ENCODE data around the gene ELL2. TPM values are rescaled to one million over a fixed set of nuclear protein-coding genes. Genes with fewer than 3 reads are reported as not detected.
"Not testable (repeated sequence)": the region's sequence is repeated elsewhere in the genome, so short reads cannot be mapped to it uniquely, and the experiment has no call there.

The ELL2 gene
- total RNA-seq, 2 donors from 2014 or later: 39.1 to 77.7 TPM

DNA sequence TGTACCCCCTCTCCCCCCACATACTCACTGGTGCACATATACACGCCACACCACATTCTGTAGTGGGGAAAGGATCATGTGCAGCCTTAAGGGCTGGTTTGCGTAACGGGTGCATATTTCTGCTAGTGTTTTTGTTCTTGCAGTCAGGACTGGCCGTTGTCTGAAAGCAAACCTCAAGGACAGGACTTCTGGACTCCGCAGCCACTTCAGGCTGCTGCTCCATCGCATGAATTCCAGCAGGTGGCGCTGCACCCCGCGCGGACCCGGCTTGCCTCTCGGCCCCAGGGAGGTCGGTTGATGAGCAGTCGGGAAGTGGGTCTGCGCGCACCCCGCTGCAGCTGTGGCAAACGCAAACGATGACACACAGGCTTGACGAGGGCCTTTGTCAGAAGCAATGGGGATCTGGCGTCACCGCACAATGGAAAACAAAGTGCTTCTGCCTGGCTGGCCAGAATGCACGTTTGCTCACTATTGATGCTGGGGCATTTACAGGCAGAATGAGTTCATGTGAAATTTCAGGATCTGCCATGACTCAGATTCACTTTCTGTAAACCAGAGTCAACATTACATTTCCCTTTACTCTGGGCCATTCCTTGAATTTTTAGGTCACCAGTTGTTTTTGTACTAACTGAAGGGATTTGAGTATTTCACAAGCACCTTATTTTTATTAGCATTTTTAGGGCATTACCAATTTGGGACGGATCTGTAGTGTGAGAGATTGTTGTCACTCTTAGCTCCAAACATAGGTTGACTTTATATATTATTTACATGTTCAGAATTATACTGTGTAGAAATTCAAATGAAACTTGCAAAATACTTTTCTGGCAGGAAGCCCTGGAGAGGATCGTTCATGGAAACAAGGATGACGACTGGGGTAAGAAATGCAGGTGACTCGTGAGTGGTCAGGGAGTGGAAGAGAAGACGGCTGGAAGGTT lies 102.7 kb downstream of the ELL2 start:
- DNase-seq (peak; percentile 92), ATAC-seq (peak; percentile 75 to 80)
- intact Hi-C loops (cut with DNase I): loop anchor here (1.0 to 5.0 kb wide), 2 partner anchors 477 to 478 kb away; no protein-coding TSS in a partner anchor

DNA sequence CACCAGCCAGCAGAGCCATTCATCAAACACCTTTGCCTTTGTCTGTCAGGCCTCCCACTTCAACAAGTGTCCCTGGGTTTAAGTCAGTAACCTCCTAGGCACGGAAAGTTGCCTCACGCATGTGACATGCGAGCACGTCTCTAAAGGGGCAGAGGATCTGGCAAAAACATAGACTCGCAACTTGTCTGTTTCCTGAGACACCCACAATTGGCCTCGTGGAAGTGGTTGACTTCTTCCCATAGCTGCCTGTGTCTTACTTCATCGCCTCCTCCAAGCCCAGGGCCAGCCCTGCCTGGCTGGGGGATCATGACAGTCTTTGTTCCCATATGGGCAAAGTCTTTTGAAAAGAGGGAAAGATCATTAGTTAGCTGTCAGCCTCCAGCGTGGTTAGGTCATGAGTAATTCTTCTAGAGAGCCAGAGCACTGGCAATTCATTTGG lies 103.6 kb downstream of the ELL2 start:
- peak; percentile 27 to 55 for ATAC-seq
- intact Hi-C loops (cut with DNase I): loop anchor here in 1 of 2 donors (5.0 kb wide), 1 partner anchor 479 kb away; no protein-coding TSS in a partner anchor
- peak; percentile 70 for DNase-seq

DNA sequence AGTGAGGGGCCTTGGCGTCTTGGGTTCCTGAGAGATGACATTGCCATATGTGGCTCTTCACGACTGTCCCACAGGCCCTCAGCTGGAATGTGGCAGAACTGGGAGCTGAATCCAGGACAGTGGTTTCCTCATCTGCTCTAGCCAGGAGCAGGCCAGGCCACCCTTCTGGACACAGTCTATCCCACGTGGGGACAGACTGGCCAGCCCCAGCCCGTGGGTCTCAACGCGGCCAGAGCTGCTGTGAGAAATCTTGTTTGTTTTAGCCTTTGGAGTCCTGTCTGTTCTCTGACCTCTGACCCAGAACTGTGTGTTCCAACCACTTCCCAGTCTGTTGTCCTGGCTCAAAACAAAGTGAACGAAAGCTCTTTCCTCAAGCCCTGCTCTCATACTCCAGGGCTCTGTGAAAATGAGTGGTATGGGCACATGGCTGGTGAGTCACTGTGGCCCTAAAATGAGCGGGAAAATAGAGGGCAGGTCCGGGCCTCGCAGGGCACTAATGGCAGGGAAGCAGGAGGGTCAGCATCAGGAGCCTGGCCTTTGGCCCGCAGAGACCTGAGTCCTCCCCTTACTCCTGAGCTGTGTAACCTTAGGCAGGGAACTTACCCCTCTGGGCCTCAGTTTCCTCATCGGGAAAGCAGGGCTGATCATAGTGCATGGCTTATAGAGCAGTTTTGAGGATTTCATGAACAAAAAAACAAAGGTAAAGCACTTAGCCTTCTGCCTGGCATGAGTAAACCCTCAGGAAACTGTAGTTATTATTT lies 104.3 kb downstream of the ELL2 start:
- intact Hi-C loops (cut with DNase I): loop anchor here in 1 of 2 donors (5.0 kb wide), 1 partner anchor 480 kb away; no protein-coding TSS in a partner anchor
- ATAC-seq (peak; percentile 68), DNase-seq (peak; percentile 86)

DNA sequence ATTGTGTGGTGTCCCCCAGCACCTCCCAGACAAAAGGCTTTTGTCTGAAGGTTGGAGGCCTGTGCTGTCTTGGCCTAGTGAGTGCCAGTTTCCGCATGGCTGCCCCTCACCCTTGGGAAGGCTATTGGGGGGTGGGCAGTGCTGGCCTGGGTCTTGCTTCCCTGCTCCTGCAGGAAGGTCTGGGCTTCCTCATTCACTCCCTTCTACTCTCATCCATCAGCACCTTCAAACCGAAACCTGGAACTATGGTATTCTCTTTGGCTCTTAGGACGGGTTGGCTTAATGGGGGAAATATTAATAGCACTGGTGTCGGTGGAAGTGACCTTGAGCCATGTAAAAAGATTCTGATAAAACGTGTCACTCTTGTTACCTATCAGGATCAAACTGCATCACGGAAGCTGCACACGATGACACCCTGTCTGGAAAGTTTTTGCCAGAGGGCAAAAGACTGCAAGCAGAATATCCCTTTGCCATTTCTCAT lies 105.1 kb downstream of the ELL2 start:
- no peak for DNase-seq
- intact Hi-C loops (cut with DNase I): loop anchor here in 1 of 2 donors (5.0 kb wide), 1 partner anchor 481 kb away; no protein-coding TSS in a partner anchor
- peak; percentile 18 to 48 for ATAC-seq

DNA sequence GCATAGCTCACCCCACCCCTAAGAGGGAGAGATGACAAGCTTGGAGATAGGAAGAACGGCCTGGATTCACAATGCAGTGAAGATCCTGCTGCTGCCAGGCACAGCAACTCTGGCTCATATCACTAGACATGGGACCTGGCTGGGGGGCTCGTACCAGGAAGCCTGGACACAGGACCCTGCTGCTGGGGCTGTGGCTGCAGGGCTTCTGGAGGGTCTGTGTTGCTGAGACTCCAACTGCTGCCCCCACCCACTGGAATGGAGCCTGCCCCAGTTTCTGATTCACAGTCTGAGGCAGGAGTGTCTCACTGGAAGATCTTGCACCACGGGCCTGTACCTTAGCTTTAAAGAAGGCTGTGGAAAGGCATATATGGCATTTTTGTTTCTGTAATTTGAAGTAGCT lies 108.2 kb downstream of the ELL2 start:
- intact Hi-C loops (cut with DNase I): no loop called here
- DNase-seq: no peak
- ATAC-seq: no peak

DNA sequence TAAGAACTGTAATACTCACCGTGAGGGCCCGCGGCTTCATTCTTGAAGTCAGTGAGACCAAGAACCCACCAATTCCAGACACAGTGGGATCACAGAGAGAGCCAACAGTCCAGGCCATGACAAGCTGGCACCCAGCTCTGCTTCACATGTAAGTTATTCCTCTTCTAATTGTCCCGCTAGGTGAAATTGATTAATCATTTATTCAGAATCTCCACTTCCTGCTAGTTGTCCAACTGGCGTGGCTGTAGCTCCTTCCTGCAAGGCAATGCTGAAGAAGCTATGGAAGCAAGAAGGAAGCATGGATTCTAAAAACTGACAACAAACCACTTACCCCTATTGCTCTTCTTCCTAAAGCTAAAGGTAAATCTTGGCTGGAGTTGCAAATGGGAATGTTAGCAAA lies 109.1 kb downstream of the ELL2 start:
- no peak for DNase-seq
- intact Hi-C loops (cut with DNase I): no loop called here
- ATAC-seq: no peak

DNA sequence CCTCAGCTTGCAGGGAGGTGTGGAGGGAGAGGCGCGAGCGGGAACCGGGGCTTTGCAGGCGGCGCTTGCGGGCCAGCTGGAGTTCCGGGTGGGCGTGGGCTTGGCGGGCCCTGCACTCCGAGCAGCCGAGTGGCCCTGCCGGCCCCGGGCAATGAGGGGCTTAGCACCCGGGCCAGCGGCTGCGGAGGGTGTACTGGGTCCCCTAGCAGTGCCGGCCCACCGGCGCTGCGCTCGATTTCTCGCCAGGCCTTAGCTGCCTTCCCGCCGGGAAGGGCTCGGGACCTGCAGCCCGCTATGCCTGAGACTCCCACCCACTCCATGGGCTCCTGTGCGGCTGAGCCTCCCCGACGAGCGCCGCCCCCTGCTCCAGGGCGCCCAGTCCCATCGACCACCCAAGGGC lies 110.5 kb downstream of the ELL2 start:
- intact Hi-C loops (cut with DNase I); DNase-seq; ATAC-seq: not testable (repeated sequence)

DNA sequence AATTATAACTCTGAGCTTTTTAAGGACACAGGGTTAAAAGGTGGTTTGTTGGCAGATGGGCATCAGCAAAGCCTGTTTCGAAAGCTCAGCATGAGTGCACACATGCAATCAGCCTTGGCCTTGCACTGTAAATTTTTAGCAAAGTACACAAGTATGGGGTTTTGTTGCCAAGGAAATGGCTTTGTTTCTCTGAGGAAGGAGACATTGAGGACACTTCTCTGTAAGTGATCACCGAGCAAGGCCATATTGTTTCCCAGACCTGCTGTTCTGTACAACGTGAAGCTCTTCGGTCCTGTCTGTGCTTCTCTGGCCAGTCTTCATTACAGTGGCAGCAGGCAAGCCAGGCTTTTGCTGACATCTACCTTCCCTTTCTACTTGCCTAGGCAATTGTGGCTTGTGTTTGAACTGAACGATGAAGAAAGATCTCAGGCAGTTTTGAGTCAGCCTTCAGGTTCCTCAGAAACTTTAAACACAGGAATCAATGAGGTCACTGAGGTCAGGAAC lies 111.2 kb downstream of the ELL2 start:
- peak in 1 of 2 donors; percentile 20 for ATAC-seq
- no peak for DNase-seq
- intact Hi-C loops (cut with DNase I): no loop called here

DNA sequence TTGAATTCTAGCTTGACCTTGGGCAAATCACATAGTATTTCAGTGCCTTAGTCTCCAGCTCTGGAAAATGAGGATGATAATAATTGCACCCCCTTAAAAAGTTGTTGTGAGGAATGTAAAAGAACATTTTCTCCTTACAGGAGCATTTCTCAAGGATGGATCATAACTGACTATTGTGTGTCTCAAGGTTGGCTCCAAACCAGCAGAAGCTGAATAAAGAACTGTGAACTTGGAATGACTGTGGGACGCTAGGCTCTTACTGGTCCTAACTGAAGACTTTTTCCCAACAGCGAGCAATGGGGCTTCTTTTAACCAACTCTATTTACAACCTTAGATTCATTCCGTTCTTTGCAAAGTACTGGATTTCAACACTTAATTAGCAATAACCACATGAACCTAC lies 113.0 kb downstream of the ELL2 start:
- intact Hi-C loops (cut with DNase I): loop anchor here in 1 of 2 donors (10.0 kb wide), 1 partner anchor 204 kb away; the partner anchor contains the start of gene RFESD
- no peak for ATAC-seq
- DNase-seq: no peak

DNA sequence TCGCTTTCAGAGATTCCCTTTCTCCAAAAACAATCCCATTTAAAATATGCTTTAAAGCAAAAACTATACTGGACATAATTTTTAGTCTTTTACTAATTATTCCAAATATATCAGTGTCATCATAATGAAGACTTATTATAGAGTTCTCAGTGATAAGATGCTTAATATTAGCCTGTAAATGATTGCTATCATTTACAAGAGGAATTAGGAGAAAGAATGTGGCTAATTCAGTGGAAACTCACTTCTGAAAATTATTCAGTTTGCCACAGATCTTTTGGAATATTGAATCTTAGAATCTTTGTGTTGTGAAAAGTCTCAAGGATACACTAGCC lies 114.4 kb downstream of the ELL2 start:
- intact Hi-C loops (cut with DNase I): loop anchor here (1.0 to 10.0 kb wide), 3 partner anchors 66 to 202 kb away; partner anchors contain the start of gene RFESD (in 1 of the 2)
- DNase-seq (no peak), ATAC-seq (no peak)

DNA sequence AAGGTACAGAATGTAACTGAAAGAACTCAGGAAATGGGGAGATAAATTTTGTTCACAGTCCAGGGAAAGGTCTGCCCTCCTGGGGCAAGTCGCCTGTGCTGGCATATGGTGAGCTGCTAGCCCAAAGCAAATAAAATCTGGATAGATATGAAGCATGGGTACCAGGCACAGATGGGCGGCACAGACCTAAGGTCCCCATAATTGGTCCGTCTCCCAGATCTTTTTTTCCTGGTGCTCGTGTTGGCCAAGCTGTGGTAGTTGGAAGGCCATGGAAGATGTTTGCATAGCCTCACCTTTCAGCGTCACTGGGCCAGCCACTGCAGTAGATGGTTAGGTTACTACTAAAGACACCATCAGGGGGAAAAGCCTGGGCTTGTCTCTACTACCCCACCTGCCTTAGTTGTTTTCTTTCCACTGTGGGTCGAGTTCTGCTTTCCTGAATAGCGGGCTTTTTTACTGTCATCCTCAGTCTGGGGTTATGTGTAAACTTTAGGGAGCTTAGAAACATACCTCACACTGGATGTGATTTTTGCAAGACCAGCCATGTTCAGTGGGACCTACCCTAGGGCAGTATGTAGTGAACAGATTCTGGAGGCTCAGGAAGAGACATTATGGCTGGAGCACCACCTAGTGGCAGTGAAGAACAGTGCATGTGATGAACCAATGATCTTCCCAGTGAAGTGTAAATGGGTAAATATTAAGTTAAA lies 114.9 kb downstream of the ELL2 start:
- ATAC-seq: peak; percentile 76 to 77
- intact Hi-C loops (cut with DNase I): loop anchor here (1.0 to 10.0 kb wide), 3 partner anchors 65 to 202 kb away; partner anchors contain the start of gene RFESD (in 1 of the 2)
- DNase-seq: peak; percentile 61

DNA sequence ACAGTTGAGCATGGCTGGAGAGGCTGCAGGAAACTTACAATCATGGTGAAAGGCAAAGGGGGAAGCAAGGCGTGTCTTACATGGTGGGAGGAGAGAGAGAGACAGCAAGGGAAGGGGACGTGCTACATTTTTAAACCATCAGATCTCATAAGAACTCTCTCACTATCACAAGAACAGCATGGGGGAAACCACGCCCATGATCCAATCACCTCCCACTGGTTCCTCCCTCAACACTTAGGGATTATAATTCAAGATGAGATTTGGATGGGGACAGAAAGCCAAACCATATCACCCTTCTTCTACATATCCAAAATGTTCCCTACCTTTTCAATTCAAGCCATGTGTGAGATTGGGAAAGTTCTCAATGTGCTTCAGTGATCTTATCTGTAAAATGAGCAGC lies 116.3 kb downstream of the ELL2 start:
- intact Hi-C loops (cut with DNase I): loop anchor here in 1 of 2 donors (10.0 kb wide), 1 partner anchor 201 kb away; the partner anchor contains the start of gene RFESD
- ATAC-seq: no peak
- DNase-seq: no peak

DNA sequence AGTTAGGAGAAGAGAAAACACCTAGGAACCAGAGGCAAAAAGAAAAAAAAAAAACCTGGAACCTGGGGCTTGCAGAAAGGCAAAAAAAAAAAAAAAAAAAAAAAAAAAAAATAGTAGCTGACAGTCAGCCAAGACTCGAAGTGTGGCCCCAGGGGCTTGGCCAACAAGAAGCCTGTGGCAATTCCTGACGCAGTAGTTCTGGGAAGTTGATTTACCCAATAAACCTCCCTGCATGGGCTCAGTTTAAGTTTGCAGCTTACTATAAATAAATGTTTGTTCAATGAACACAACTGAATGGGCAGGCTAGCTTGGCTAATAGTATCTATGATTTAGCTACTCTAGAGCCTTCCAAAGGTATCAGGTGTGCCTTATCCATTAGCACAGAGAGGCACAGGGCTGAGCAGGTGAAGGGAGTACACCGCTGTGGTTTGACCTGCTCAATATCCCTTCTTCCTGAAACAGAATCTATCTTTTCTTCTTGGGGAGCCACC lies 117.9 kb downstream of the ELL2 start:
- DNase-seq: no peak
- ATAC-seq: peak in 1 of 2 donors; percentile 32

DNA sequence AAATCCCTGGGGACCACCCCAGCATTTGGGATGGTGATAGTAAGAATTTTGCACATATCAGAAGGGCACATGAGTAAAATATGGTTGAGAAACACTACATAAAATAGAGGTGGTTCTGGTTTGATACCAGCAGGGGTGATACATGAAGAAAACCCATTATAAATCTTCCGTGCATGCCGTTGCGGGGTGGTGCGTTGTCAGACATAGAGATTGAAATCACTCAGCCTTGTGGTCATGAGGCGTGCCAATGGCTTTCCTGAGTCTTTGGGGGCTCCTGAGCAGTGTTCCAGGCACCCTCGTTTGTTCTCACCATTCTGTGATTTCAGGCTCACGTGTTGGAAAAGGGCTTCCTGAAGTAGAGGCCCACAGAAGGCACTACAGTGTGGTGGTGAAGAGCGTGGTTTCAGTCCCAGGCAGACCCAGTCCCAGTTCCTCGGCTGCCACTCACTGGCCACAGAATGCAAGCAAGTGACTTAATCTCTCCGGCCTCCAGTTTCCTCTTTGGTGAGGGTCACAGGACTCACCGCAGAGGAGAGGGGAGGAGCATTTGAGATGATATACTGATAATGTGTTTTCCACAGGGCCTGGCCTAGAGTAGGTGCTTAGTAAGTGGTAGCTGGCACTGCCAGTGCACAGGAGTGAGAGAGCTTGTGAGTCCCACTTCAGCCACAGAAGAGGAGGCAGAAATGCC lies 118.7 kb downstream of the ELL2 start:
- intact Hi-C loops (cut with DNase I): loop anchor here in 1 of 2 donors (2.0 to 10.0 kb wide), 2 partner anchors 62 to 198 kb away; partner anchors contain the start of gene RFESD
- peak; percentile 65 for DNase-seq

More for the DNA sequence above, 117.9 kb downstream of the ELL2 start:
- intact Hi-C loops (cut with DNase I): loop anchor here in 1 of 2 donors (2.0 to 10.0 kb wide), 2 partner anchors 63 to 199 kb away; partner anchors contain the start of gene RFESD

DNA sequence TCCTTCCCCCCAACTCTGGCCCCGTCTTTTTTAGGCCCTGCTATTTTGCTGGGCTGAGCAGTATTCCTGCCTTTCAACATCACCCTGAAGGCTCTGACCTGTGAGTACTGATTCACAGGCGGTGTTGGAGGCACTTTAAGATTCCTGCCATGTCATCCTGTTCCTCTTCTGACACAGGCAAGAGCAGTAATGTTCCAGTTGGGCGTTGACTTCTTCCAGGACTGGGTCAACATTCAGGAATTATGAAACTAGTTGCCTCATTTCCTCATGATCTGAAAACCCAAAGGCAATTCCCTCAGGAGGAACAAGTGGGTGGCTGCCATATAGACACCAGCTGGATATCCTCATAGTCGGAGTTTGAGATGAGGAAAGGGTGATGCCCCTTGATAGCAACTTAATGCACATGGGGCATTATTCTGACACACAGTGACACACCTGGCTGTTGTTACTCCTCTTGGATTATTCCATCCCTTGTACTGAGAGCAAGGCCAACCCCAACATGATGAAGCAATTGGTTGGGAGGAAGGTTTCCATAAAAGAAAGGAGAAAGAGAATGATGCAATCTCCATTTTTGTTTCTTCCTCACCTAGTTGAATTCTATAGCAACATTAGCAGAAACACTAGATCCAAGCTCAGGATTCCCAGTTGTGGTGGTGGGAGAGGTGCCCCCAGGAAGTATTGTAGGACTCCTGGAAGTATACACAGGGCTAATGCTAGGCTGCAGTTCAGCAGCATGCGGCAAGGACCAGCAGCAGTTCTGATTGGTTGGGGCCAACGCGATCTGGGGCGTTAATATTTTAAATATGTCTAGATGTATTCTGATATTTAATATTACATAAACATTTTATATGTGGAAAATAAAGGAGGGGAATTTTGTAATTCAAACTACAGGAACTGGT lies 119.5 kb downstream of the ELL2 start:
- peak; percentile 53 to 77 for ATAC-seq
- intact Hi-C loops (cut with DNase I): loop anchor here in 1 of 2 donors (2.0 to 10.0 kb wide), 2 partner anchors 61 to 197 kb away; partner anchors contain the start of gene RFESD
- peak; percentile 50 for DNase-seq

More for the DNA sequence above, 118.7 kb downstream of the ELL2 start:
- ATAC-seq: peak; percentile 76 to 77

All from left cardiac atrium (tissue), 4 donors.